Dedifferentiated amniotic fluid mesenchymal stem cell (primary cell): ENCODE data around the gene SEMA7A.
"Not testable (repeated sequence)": the region's sequence is repeated elsewhere in the genome, so short reads cannot be mapped to it uniquely, and the experiment has no call there.

Experiments
- DNase-seq: peaks from one replicate; pipeline ENCODE4 v3.0.0-alpha.2; 2016; ENCODE audit errors: extremely low spot score

Gene SEMA7A

DNA sequence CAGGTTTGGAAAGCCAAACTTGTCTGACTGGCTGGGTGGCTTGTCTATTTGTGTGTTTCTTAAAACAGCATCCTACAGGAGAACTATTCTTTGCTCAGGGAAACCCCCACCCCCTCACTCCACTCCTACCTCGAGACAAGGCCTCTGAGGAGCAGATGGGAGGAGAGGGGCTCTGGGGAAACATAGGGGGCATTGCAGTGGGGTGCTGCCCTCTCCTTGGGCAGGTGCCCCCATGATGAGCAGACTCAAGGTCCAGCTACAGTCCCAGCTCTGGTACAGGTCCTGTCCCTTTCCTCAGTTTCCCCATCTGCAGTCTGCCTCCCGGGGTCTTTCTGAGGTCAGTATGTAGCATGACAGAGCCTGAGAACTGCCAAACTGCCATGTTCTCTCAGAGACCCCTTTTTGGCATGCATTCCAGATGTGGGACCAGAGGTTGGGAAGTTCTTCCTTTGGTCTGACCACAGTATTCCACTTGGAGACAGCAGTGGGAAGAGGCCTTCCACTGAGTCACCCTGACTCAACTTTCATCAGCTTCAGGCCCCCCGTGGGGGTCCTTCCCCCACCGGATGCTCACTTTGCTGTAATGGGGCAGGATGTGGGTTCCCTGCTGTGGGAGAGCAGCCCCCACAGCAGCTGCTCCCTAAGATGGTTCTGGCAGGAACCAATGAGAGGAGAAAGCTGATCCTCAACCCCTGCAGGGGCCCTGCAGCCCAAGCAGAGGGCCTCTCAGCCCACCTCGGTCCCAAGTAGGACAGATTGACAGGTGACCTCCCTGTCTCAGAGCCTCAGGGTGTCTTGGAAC lies 34.0 kb downstream of the SEMA7A start:
- DNase-seq = no peak

GRCh38 chr15:74399100-74399499 lies 34.7 kb downstream of the SEMA7A start:
- no peak for DNase-seq

DNA sequence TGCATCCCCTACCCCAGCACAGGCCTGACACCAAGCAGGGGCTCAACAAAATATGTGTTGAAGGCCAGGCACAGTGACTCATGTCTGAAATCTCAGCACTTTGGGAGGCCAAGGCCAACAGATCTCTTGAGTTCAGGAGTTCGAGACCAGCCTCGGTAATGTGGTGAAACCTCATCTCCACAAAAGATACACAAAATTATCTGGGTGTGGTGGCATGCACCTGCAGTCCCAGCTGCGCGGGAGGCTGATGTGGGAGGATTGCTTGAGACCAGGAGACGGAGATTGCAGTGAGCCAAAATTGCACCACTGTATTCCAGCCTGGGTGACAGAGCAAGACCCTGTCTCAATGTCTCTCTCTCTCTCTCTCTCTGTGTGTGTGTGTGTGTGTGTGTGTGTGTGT lies 35.6 kb downstream of the SEMA7A start:
- DNase-seq = no peak

- DNase-seq = no peak
Observed at GRCh38 chr15:74397239-74398068, 36.3 kb downstream of the SEMA7A start.

- no peak for DNase-seq
Observed at GRCh38 chr15:74396445-74397238, 37.1 kb downstream of the SEMA7A start.

- no peak for DNase-seq
Observed at GRCh38 chr15:74396146-74396438, 37.7 kb downstream of the SEMA7A start.

GRCh38 chr15:74395319-74396145 lies 38.2 kb downstream of the SEMA7A start:
- no peak for DNase-seq

- no peak for DNase-seq
Observed at GRCh38 chr15:74394090-74394846, 39.5 kb downstream of the SEMA7A start.

DNA sequence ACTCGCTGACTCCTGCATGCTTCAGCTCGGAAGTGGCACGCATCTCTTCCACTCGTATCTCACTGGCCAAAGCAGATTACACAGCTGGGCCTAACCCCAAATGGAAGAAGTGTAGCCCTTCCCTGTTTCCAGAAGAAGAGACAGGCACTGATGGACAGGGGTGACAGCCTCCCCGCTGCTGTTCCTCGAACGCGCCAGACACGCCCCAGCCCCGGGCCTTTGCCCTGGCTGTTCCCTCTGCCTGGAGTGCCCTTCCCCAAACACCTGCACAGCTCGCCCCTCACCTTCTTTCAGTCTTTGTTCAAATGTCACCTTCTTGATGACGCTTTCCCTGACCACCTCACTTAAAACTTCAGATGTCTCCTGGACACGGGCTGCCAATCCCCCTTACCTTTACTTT lies 40.3 kb downstream of the SEMA7A start:
- no peak for DNase-seq

GRCh38 chr15:74392902-74393301 lies 40.9 kb downstream of the SEMA7A start:
- no peak for DNase-seq

GRCh38 chr15:74392451-74392830 lies 41.3 kb downstream of the SEMA7A start:
- DNase-seq = no peak

DNA sequence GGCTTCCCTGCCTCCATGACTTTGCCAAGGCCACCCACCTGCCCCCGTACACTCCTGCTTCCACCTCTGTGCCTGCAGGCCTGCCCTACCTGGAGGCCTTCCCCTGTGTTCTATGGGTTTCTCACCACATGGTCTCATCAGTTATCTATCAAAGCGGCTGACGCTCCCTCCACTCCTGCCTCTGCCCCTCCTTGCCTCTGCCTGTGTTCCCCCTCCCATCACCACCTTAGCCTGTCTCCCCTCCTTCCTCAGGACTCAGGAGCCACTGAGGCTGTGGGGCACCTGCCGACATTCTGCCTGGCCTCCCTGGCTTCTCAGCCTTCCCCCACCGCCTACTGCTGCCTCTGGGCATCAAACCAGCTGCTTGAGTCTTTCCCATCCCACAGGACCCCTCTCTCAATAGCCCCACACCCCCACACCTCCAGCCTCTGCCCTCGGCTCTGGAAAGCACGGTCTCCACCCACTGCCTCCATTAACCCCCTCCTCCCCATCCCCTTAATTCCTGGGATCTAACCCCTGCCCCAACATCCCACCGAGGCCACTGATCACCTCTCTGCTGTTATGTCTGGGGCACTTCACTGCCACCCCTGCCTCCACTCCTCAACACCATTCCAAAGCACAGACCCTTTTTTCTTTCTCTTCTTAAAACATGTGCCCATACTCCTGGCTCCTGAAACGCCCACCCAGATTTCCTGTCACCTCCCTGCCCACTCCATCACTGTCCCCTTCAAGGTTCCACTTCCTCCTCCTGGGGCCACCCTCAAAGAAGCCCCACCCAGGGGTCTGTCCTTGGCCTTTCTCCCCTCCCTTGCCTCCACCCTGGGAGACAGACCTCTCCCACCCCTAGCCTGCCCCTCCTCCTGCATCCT lies 41.9 kb downstream of the SEMA7A start:
- no peak for DNase-seq

- DNase-seq = no peak
Observed at GRCh38 chr15:74390647-74391288, 43.0 kb downstream of the SEMA7A start.

GRCh38 chr15:74390049-74390646 lies 43.6 kb downstream of the SEMA7A start:
- not testable (repeated sequence) for DNase-seq

DNA sequence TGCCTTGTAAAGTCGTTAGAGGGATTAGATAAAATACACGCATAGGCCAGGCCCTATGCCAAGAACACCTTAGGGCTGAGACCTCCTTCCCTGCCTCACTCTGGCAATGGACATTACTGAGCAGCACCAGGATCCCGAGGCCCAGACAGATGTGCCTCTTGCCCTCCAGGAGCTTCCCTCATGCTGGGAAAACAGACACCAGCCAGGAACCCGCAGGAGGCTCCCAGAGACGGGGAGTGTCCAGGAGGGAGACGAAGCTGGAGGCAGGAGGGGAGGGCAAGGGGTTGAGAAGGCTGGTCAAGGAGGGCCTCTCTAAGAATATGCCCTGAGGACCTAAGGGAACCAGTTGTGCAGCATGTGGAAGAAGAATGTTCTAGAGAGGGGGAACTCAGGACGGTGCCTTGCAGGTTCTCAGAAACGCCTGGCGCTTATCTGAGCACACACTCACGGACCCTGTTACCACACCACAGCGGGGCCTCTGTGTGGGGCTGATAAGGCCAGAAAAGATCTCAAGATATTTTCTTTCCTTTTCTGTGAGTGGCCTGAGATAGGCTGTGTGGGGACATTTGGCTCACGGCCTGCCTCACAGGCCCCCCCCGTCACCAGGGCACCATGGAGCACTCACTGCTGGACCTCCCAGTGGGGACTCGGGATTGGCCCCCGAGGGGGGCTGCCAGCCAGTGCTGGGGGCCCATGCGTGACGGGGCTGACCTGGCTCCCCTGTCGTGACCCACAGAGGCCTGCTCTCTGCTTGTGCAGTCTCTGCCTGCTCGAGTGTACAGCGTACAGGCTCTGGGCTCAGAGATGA lies 44.3 kb downstream of the SEMA7A start:
- no peak for DNase-seq

DNA sequence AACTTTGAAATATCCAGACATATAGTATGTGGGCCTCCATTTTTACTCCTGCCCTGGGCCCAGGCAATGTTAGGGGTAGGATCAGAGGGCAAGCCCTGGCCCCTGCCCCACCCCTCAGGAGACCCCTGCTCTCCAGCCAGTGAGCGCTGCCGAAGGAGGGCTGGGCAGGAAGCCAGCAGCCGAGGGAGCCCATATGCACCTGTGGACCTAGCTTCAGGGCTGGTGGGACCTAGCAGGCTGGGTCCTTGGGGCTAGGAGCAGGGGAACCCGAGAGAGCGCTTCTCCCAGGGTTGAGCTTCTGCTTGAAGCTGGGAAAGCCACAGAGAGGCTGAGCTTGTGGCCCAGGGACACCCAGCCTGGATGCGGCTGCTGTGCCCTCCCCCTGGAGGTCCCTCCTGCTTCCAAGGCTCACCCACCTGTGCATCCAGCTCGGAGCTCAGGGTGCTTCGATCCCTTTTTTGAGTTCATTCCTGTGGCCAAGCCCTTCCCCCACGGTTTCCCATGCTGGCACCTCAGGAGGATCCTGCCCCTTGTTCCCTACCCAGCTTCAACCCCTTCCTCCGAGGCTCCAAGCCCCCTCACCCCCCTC lies 45.3 kb downstream of the SEMA7A start:
- no peak for DNase-seq

GRCh38 chr15:74387621-74388362 lies 46.0 kb downstream of the SEMA7A start:
- DNase-seq = no peak
